H1 (cell line): ENCODE measurements around the gene KLHL41. TPM values are rescaled to one million over a fixed set of nuclear protein-coding genes. Genes with fewer than 3 reads are reported as not detected.

Experiments used
- ATF3 ChIP-seq: IDR thresholded peaks from 2 replicates; pipeline ENCODE4 v1.6.1; 2011; ENCODE audit warnings: low read depth, mild to moderate bottlenecking, low read length; ENCODE audit not compliant: insufficient read depth
- BACH1 ChIP-seq: IDR thresholded peaks from 2 replicates; pipeline ENCODE4 v1.6.1; 2012; ENCODE audit warnings: low read length, improper control_type of control experiment
- TCF12 ChIP-seq: IDR thresholded peaks from 2 replicates; pipeline ENCODE4 v1.6.1; 2011; ENCODE audit warnings: low read depth, mild to moderate bottlenecking, low read length
- polyA plus RNA-seq, 7 experiments: library from polyadenylated mRNA; depleted of rRNA in 3 of 7; stranded (reverse) in 5 of 7; unstranded in 2 of 7; fragments of >200 nt in 5 of 7; fragments of 200-250 nt in 2 of 7; gene quantifications; 1 replicate in 5 of 7; 2 replicates in 1 of 7; 4 replicates in 1 of 7; pipeline versions ENCODE4 v1.2.1 to v1.2.3, GENCODE V29; 2011 to 2013; ENCODE audit warnings: missing spikeins in 2 of 7, mixed read lengths in 2 of 7
- total RNA-seq: library from RNA; stranded (reverse); fragmentation: NEBNext Ultra II Directional; extraction: Animal tissue kit (Norgen Biotek cat#: 25700); gene quantifications from 2 replicates; pipeline ENCODE4 v1.2.1, GENCODE V29; 2021

Gene KLHL41
- total and polyA plus RNA-seq, 2 of the 8 experiments (the other 6 are each of a cell fraction or from before 2014, with no cell fraction given): not detected

DNA sequence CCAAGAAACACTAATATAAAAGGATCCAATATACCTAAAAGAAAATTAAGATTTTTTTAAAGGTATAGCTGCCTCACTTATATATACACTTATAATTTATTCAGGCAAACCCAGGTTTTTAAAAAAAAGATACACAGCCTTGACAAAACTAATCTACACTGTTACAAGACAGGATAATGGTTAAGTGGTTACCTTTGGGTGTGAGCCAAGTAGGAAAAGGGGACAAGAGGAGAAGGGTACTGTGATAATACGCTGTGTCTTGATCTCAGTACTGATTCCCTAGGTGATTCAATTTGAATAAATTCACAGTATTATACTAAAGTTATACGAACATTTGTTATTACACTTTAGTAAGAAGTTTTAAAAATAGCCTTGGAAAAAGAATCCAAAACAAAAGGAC lies 30.6 kb downstream of the KLHL41 start (continued):
- TF ChIP-seq ATF3 (no peak), BACH1 (no peak), TCF12 (no peak)
- TF ChIP-seq, all 59 proteins: peak for 0
